PC-9 (cell line): ENCODE results near the gene CDH1. TPM values are rescaled to one million over a fixed set of nuclear protein-coding genes. Genes with fewer than 3 reads are reported as not detected.

Experiments used
- BruUV-seq: library from RNA; stranded (reverse); fragments of 400-500 nt; replicated peaks from 2 replicates; lab custom pipeline; 2021; lab: Mats Ljungman, UMichigan
- CTCF ChIA-PET: fragments of 300-600 bp; sonication (Branson Sonifier 250); formaldehyde crosslinking; loops from one replicate; lab custom pipeline; 2022; ENCODE audit warnings: antibody characterized with exemption; lab: Charles Lee
- POLR2A ChIA-PET: fragments of 300-600 bp; sonication (Branson Sonifier 250); formaldehyde crosslinking; loops from one replicate; lab custom pipeline; 2022; ENCODE audit warnings: antibody characterized with exemption; ENCODE audit not compliant: unreplicated experiment; lab: Charles Lee
- DNase-seq, 2 experiments: peaks; one replicate each; pipeline versions ENCODE4 v3.0.0 to v3.0.0-alpha.2; 2015 to 2022; ENCODE audit warnings: mixed read lengths in 1 of 2
- H2AFZ ChIP-seq: fragments of 200-600 bp; sonication (generic); 2 replicates; pipeline ENCODE4 v1.8.1; 2017; ENCODE audit warnings: antibody characterized with exemption
- H3F3A ChIP-seq: fragments of 200-600 bp; sonication (generic); 2 replicates; pipeline ENCODE4 v1.8.1; 2017; ENCODE audit warnings: antibody characterized with exemption, mild to moderate bottlenecking, low read depth; ENCODE audit not compliant: insufficient read depth
- H3K27ac ChIP-seq: fragments of 200-600 bp; sonication (generic); 2 replicates; pipeline ENCODE4 v1.6.1; 2016; ENCODE audit warnings: mixed run types
- H3K27me3 ChIP-seq: fragments of 200-600 bp; sonication (generic); 2 replicates; pipeline ENCODE4 v1.6.1; 2016; ENCODE audit warnings: low read depth, mixed run types; ENCODE audit not compliant: insufficient read depth
- H3K36me3 ChIP-seq: fragments of 200-600 bp; sonication (generic); 2 replicates; pipeline ENCODE4 v1.6.1; 2016; ENCODE audit warnings: low read depth, mixed run types
- H3K4me1 ChIP-seq: fragments of 200-600 bp; sonication (generic); replicated peaks from 2 replicates; pipeline ENCODE4 v1.6.1; 2016; ENCODE audit warnings: mixed run types; ENCODE audit not compliant: insufficient read depth
- H3K4me2 ChIP-seq: fragments of 200-600 bp; sonication (generic); 2 replicates; pipeline ENCODE4 v1.6.1; 2017; ENCODE audit warnings: mixed run types
- H3K4me3 ChIP-seq: fragments of 200-600 bp; sonication (generic); 2 replicates; pipeline ENCODE4 v1.6.1; 2016; ENCODE audit warnings: mixed run types
- H3K79me2 ChIP-seq: fragments of 200-600 bp; sonication (generic); 2 replicates; pipeline ENCODE4 v1.6.1; 2017; ENCODE audit warnings: low read depth, mixed run types
- H3K9me2 ChIP-seq: fragments of 200-600 bp; sonication (generic); 2 replicates; pipeline ENCODE4 v1.8.1; 2017; ENCODE audit warnings: mild to moderate bottlenecking; ENCODE audit not compliant: insufficient read depth
- H3K9me3 ChIP-seq: fragments of 200-600 bp; sonication (generic); 2 replicates; pipeline ENCODE4 v1.8.1; 2016; ENCODE audit warnings: low read depth; ENCODE audit not compliant: insufficient read depth
- H4K20me1 ChIP-seq: fragments of 200-600 bp; sonication (generic); 2 replicates; pipeline ENCODE4 v1.8.1; 2017; ENCODE audit not compliant: insufficient read depth
- EZH2 ChIP-seq: fragments of 200-600 bp; sonication (generic); IDR thresholded peaks from 2 replicates; pipeline ENCODE4 v1.8.0; 2017; ENCODE audit warnings: antibody characterized with exemption, low read depth
- intact Hi-C: fragments of 100-400 bp; cut with micrococcal nuclease; formaldehyde crosslinking; loops from one replicate; pipeline ENCODE4 v1.10.0; 2022; ENCODE audit not compliant: unreplicated experiment
- total RNA-seq: library from RNA; stranded (reverse); gene quantifications from 2 replicates; pipeline ENCODE4 v1.2.3, GENCODE V29; 2021
- TF ChIP-seq, protein P1 (sequence below): fragments of 200-600 bp; sonication (generic); conservative IDR thresholded peaks from 2 replicates; pipeline ENCODE4 v1.6.1; 2017; ENCODE audit warnings: mixed run types, antibody characterized with exemption, mild to moderate bottlenecking, moderate library complexity

The CDH1 gene
- total RNA-seq, 1 experiment from 2014 or later: 120 TPM

DNA sequence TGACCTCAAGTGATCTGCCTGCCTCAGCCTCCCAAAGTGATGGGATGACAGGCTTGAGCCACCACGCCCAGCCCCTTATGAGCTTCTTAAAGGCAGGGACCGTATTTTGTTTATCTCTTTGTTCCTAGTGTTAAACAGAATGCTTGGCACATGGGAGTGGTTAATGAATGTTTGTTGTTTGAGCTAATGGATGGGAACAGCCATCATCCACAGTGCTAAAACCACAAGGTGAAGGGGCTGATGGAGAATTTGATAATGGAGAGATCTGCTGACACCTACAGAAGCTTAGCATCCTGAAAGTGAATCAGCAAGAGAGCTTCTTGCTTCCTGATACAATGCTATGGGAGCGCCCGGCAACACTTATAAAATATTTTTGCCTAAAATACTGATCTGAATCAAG, 8.6 kb upstream of the CDH1 start:
- no TSS peak for BruUV-seq
- no peaks in the 10 kb centered on the region for H4K20me1 ChIP-seq
- H3K36me3 ChIP-seq: no peaks in the 10 kb centered on the region
- no peak overlapping the region for H3K4me3 ChIP-seq
- H3K4me1 ChIP-seq: peaks cover 22% of the 10 kb centered on the region
- no peaks in the 10 kb centered on the region for H3K27me3 ChIP-seq
- no peaks in the 10 kb centered on the region for H3K9me3 ChIP-seq
- ChIA-PET CTCF (interaction anchor here (0.9 kb wide), 1 partner anchor 119 kb away, joined by 4 read pairs; no protein-coding TSS in a partner anchor), POLR2A (interaction anchor here (0.6 to 0.8 kb wide), 3 partner anchors 8 to 64 kb away, joined by 4 to 9 read pairs (median 5); partner anchors contain the start of gene CDH1)
- TF ChIP-seq EZH2: no peak
- TF ChIP-seq, protein P1, sequence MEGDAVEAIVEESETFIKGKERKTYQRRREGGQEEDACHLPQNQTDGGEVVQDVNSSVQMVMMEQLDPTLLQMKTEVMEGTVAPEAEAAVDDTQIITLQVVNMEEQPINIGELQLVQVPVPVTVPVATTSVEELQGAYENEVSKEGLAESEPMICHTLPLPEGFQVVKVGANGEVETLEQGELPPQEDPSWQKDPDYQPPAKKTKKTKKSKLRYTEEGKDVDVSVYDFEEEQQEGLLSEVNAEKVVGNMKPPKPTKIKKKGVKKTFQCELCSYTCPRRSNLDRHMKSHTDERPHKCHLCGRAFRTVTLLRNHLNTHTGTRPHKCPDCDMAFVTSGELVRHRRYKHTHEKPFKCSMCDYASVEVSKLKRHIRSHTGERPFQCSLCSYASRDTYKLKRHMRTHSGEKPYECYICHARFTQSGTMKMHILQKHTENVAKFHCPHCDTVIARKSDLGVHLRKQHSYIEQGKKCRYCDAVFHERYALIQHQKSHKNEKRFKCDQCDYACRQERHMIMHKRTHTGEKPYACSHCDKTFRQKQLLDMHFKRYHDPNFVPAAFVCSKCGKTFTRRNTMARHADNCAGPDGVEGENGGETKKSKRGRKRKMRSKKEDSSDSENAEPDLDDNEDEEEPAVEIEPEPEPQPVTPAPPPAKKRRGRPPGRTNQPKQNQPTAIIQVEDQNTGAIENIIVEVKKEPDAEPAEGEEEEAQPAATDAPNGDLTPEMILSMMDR: no peak
- H3K9me2 ChIP-seq: no peaks in the 10 kb centered on the region
- H2AFZ ChIP-seq: no peak overlapping the region
- intact Hi-C loops: no loop called here
- DNase-seq: peak in 1 of 2 experiments; percentile 70
- H3K4me2 ChIP-seq: no peak overlapping the region
- no peaks in the 10 kb centered on the region for H3K79me2 ChIP-seq
- H3F3A ChIP-seq: peaks cover 27% of the 10 kb centered on the region
- H3K27ac ChIP-seq: no peak overlapping the region

DNA sequence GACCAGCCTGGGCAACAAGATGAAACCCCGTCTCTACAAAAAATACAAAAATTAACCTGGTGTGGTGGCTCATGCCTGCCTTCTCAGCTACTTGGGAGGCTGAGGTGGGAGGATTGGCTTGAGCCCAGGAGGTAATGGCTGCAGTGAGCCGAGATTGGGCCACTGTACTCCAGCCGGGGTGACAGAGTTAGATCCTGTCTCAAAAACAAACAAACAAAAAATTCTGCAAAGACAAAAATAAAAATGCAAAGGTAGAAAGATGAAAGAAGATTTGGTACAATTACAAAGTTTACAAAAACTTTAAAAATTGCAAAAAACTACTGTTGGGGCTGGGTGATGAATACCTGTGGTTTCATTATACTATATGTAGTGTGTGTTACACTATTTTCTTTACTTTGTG, 5.5 kb upstream of the CDH1 start:
- DNase-seq: no peak
- H3K36me3 ChIP-seq: no peaks in the 10 kb centered on the region
- intact Hi-C loops: loop anchor here (1.0 to 2.0 kb wide), 2 partner anchors 23 to 25 kb away; no protein-coding TSS in a partner anchor
- H3K27me3 ChIP-seq: no peaks in the 10 kb centered on the region
- peaks cover 22% of the 10 kb centered on the region for H3K4me1 ChIP-seq
- H3K9me3 ChIP-seq: no peaks in the 10 kb centered on the region
- BruUV-seq: no TSS peak
- no peaks in the 10 kb centered on the region for H3K9me2 ChIP-seq
- TF ChIP-seq, protein P1: no peak
- TF ChIP-seq EZH2: no peak
- ChIA-PET POLR2A (interaction anchor here (0.6 to 0.7 kb wide), 3 partner anchors 25 to 847 kb away, joined by 3 to 8 read pairs (median 3); no protein-coding TSS in a partner anchor), CTCF (no interaction called here)
- no peaks in the 10 kb centered on the region for H3K79me2 ChIP-seq
- H3K4me2 ChIP-seq: peak overlapping the region; percentile 57
- H3K27ac ChIP-seq: peak overlapping the region; percentile 67
- H2AFZ ChIP-seq: no peak overlapping the region
- H4K20me1 ChIP-seq: no peaks in the 10 kb centered on the region
- peaks cover 32% of the 10 kb centered on the region for H3F3A ChIP-seq
- H3K4me3 ChIP-seq: no peak overlapping the region; the same call in 1 of the 2 replicates

DNA sequence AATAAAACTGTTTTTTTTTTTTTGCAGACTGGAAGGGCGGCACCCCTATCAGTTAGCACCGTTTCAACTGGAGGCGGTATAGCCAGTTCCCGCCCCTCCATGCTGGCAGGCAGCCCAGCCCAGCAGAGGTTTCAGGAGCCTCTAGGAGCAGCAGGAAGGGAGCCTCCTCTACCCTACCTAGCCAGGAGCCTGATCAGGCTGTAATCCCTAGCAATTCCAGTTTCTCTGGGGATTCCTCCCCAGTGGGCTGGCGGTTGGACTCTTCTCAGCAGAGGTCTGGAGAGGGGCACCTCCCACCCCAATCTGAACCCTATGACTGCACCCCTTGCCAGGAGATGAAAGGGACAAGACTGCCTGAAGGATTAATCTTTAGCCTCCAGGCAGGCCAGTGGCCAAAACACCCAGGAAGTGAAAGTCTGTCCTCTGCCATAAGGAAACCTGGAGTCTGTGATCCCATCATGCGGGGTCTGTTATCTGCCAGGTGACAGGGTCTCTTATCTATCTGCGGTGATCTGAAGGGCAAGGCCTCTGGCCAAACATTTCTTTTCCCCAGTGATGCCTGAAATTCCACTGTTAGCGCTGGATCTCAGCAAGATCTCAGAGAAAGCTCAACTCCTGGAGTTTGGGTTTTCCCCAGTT, 4.9 kb upstream of the CDH1 start:
- H3K27ac ChIP-seq: peak overlapping the region; percentile 67

More for the DNA sequence above, 4.9 kb upstream of the CDH1 start:
- H3K9me2 ChIP-seq: no peaks in the 10 kb centered on the region
- H3K9me3 ChIP-seq: no peaks in the 10 kb centered on the region
- BruUV-seq: TSS peak; percentile 28
- H4K20me1 ChIP-seq: no peaks in the 10 kb centered on the region
- peaks cover 32% of the 10 kb centered on the region for H3F3A ChIP-seq
- intact Hi-C loops: loop anchor here (1.0 to 2.0 kb wide), 2 partner anchors 24 to 25 kb away; no protein-coding TSS in a partner anchor
- no peak overlapping the region for H2AFZ ChIP-seq
- peak overlapping the region; percentile 22; the same call in 1 of the 2 replicates for H3K4me3 ChIP-seq
- no peaks in the 10 kb centered on the region for H3K27me3 ChIP-seq
- DNase-seq: peak; percentile 85 to 92
- H3K4me1 ChIP-seq: peaks cover 22% of the 10 kb centered on the region
- H3K36me3 ChIP-seq: no peaks in the 10 kb centered on the region
- H3K79me2 ChIP-seq: no peaks in the 10 kb centered on the region
- peak overlapping the region; percentile 57 for H3K4me2 ChIP-seq
- POLR2A ChIA-PET: interaction anchor here (0.6 to 0.7 kb wide), 2 partner anchors 24 to 87 kb away, joined by 3 read pairs; no protein-coding TSS in a partner anchor
- TF ChIP-seq EZH2: no peak
- TF ChIP-seq, protein P1: no peak
- CTCF ChIA-PET: interaction anchor here (0.5 kb wide), 1 partner anchor 341 kb away, joined by 4 read pairs; no protein-coding TSS in a partner anchor
